PFSK-1 (cell line): ENCODE measurements around the gene NR5A1.

ENCODE experiments used
- FOXP2 ChIP-seq: optimal IDR thresholded peaks from 2 replicates; pipeline ENCODE3; 2011; ENCODE audit warnings: borderline replicate concordance, control low read depth, inconsistent platforms; ENCODE audit not compliant: insufficient read depth; ENCODE audit errors: extremely low read length, extremely low read depth
- POLR2AphosphoS5 ChIP-seq: IDR thresholded peaks from 2 replicates; pipeline ENCODE4 v1.6.1; 2012; ENCODE audit warnings: low read depth, mild to moderate bottlenecking, control low read depth, low read length, moderate library complexity
- REST ChIP-seq, 2 experiments: IDR thresholded peaks; 2 replicates each; pipeline versions ENCODE4 v1.6.1 to v1.8.0; 2011 to 2012; ENCODE audit warnings: low read depth in 2 of 2, low read length in 2 of 2, control low read depth in 1 of 2, inconsistent platforms in 1 of 2, mild to moderate bottlenecking in 1 of 2, moderate library complexity in 1 of 2; ENCODE audit not compliant: insufficient read depth in 1 of 2
- SIN3A ChIP-seq: IDR thresholded peaks from 2 replicates; pipeline ENCODE4 v1.6.1; 2012; ENCODE audit warnings: mild to moderate bottlenecking, low read length, moderate library complexity, borderline replicate concordance; ENCODE audit not compliant: insufficient read depth
- TAF1 ChIP-seq: IDR thresholded peaks from 2 replicates; pipeline ENCODE4 v1.6.1; 2012; ENCODE audit warnings: low read length, control low read depth, borderline replicate concordance; ENCODE audit not compliant: insufficient read depth

NR5A1 gene

GRCh38 chr9:124443625-124444024, 63.6 kb downstream of the NR5A1 start:
- TF ChIP-seq TAF1 (no peak), FOXP2 (no peak), POLR2AphosphoS5 (no peak)

- no peak for TF ChIP-seq TAF1
- no peak for TF ChIP-seq REST (IDR thresholded peaks at IDR 0.05; ENCODE audit: insufficient read depth in 1 of 2, low read depth in 2 of 2, low read length in 2 of 2)
- no peak for TF ChIP-seq POLR2AphosphoS5
- TF ChIP-seq SIN3A = no peak
- TF ChIP-seq FOXP2 = no peak
Observed at GRCh38 chr9:124442826-124443225, 64.4 kb downstream of the NR5A1 start.

GRCh38 chr9:124442379-124442778, 64.8 kb downstream of the NR5A1 start:
- TF ChIP-seq FOXP2 = no peak
- no peak for TF ChIP-seq TAF1
- TF ChIP-seq REST (IDR thresholded peaks at IDR 0.05; ENCODE audit: insufficient read depth in 1 of 2, low read depth in 2 of 2, low read length in 2 of 2) = no peak
- no peak for TF ChIP-seq POLR2AphosphoS5
- TF ChIP-seq SIN3A = no peak

- TF ChIP-seq SIN3A = no peak
- no peak for TF ChIP-seq REST (IDR thresholded peaks at IDR 0.05; ENCODE audit: insufficient read depth in 1 of 2, low read depth in 2 of 2, low read length in 2 of 2)
- TF ChIP-seq FOXP2 = no peak
- no peak for TF ChIP-seq POLR2AphosphoS5
- no peak for TF ChIP-seq TAF1
Observed at GRCh38 chr9:124441291-124441690, 65.9 kb downstream of the NR5A1 start.

DNA sequence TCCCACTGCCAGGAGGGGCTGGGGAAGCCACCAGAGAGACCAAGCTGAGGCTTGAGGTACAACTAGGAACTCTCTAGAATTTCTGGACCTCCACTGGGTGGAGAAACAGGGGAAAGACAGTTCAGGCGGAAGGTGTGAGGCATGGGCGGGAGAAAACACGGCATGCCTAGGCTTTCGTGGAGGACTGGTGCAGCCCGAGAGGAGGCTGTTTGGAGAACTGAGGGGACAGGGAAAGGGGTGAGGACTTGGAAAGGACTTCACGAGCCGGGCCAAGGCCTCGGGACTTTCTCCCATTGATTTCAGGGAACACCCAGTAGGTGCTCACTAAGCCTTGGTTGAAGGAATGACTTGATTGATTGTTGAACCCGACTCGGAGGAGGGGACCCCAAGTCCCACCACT, 66.4 kb downstream of the NR5A1 start:
- TF ChIP-seq SIN3A = no peak
- no peak for TF ChIP-seq TAF1
- TF ChIP-seq FOXP2 = no peak
- no peak for TF ChIP-seq REST (IDR thresholded peaks at IDR 0.05; ENCODE audit: insufficient read depth in 1 of 2, low read depth in 2 of 2, low read length in 2 of 2)
- no peak for TF ChIP-seq POLR2AphosphoS5
